Mesenchymal stem cell (in vitro differentiated cells and primary cell): ENCODE results near the gene GNG12.

Source experiments
- DNase-seq: peaks from one replicate; pipeline ENCODE4 v3.0.0-alpha.2; 2013
- H2AFZ ChIP-seq: one replicate; pipeline ENCODE4 v1.6.1; 2013; ENCODE audit warnings: low read depth, mild to moderate bottlenecking, control low read depth, inconsistent platforms, low read length, moderate library complexity
- H2AK5ac ChIP-seq: 2 replicates; pipeline ENCODE4 v1.6.1; 2013; ENCODE audit warnings: low read length, moderate library complexity, mild to moderate bottlenecking, inconsistent platforms; ENCODE audit not compliant: severe bottlenecking
- H2BK120ac ChIP-seq: one replicate; pipeline ENCODE4 v1.6.1; 2013; ENCODE audit warnings: low read depth, mild to moderate bottlenecking, inconsistent platforms, low read length, moderate library complexity
- H2BK12ac ChIP-seq, 2 experiments: one replicate each; pipeline ENCODE4 v1.6.1; 2013; ENCODE audit warnings: inconsistent platforms in 2 of 2, low read length in 2 of 2, mild to moderate bottlenecking in 2 of 2, moderate library complexity in 2 of 2, control low read depth in 1 of 2
- H2BK15ac ChIP-seq: one replicate; pipeline ENCODE4 v1.6.1; 2013; ENCODE audit warnings: mild to moderate bottlenecking, low read depth, inconsistent platforms; ENCODE audit not compliant: poor library complexity, severe bottlenecking
- H2BK5ac ChIP-seq: 2 replicates; pipeline ENCODE4 v1.6.1; 2013; ENCODE audit warnings: low read depth, mild to moderate bottlenecking, low read length, control low read depth, inconsistent platforms; ENCODE audit not compliant: poor library complexity, severe bottlenecking
- H3K14ac ChIP-seq, 2 experiments: one replicate each; pipeline ENCODE4 v1.6.1; 2013; ENCODE audit warnings: inconsistent platforms in 2 of 2, low read length in 2 of 2, control low read depth in 1 of 2, mild to moderate bottlenecking in 1 of 2, moderate library complexity in 1 of 2
- H3K18ac ChIP-seq, 2 experiments: one replicate each; pipeline ENCODE4 v1.6.1; 2013; ENCODE audit warnings: inconsistent platforms in 2 of 2, low read length in 2 of 2, control low read depth in 1 of 2, low read depth in 1 of 2, mild to moderate bottlenecking in 1 of 2
- H3K23ac ChIP-seq, 2 experiments: one replicate each; pipeline ENCODE4 v1.6.1; 2013; ENCODE audit warnings: inconsistent platforms in 2 of 2, low read length in 2 of 2, mild to moderate bottlenecking in 2 of 2, moderate library complexity in 2 of 2, control low read depth in 1 of 2
- H3K27ac ChIP-seq: 2 replicates; pipeline ENCODE4 v1.5.1; 2013; ENCODE audit warnings: mild to moderate bottlenecking, moderate library complexity, low read length, control low read depth, inconsistent platforms; ENCODE audit not compliant: poor library complexity, severe bottlenecking
- H3K27me3 ChIP-seq, 2 experiments: 2 replicates each; pipeline versions ENCODE4 v1.6.1 to v1.7.0; 2013; ENCODE audit warnings: low read length in 2 of 2, mild to moderate bottlenecking in 2 of 2, moderate library complexity in 2 of 2, control low read depth in 1 of 2, inconsistent platforms in 1 of 2; ENCODE audit not compliant: control insufficient read depth in 1 of 2, insufficient read depth in 1 of 2
- H3K36me3 ChIP-seq, 2 experiments: 2 replicates each; pipeline versions ENCODE4 v1.6.1 to v1.7.0; 2013; ENCODE audit warnings: low read length in 2 of 2, control low read depth in 1 of 2, inconsistent platforms in 1 of 2, low read depth in 1 of 2, mild to moderate bottlenecking in 1 of 2; ENCODE audit not compliant: insufficient read depth in 2 of 2, control insufficient read depth in 1 of 2
- H3K4ac ChIP-seq, 2 experiments: one replicate each; pipeline ENCODE4 v1.6.1; 2013; ENCODE audit warnings: inconsistent platforms in 2 of 2, low read length in 2 of 2, mild to moderate bottlenecking in 2 of 2, moderate library complexity in 2 of 2, control low read depth in 1 of 2, low read depth in 1 of 2
- H3K4me1 ChIP-seq: 2 replicates; pipeline ENCODE4 v1.6.1; 2013; ENCODE audit warnings: low read depth, low read length, control low read depth; ENCODE audit not compliant: control insufficient read depth, insufficient read depth
- H3K4me2 ChIP-seq: 2 replicates; pipeline ENCODE4 v1.6.1; 2013; ENCODE audit warnings: low read length, mild to moderate bottlenecking, inconsistent platforms; ENCODE audit not compliant: poor library complexity, severe bottlenecking
- H3K4me3 ChIP-seq, 2 experiments: 2 replicates each; pipeline versions ENCODE4 v1.5.1 to v1.7.0; 2013; ENCODE audit warnings: low read length in 2 of 2, mild to moderate bottlenecking in 2 of 2, control low read depth in 1 of 2, low read depth in 1 of 2; ENCODE audit not compliant: insufficient read depth in 1 of 2
- H3K79me1 ChIP-seq: replicated peaks from 2 replicates; pipeline ENCODE4 v1.6.1; 2013; ENCODE audit warnings: mild to moderate bottlenecking, control low read depth, low read length, inconsistent platforms; ENCODE audit not compliant: poor library complexity, severe bottlenecking
- H3K9ac ChIP-seq: 2 replicates; pipeline ENCODE4 v1.7.0; 2013; ENCODE audit warnings: mild to moderate bottlenecking, low read length, moderate library complexity
- H3K9me3 ChIP-seq: 2 replicates; pipeline ENCODE4 v1.7.0; 2013; ENCODE audit warnings: mild to moderate bottlenecking, low read length; ENCODE audit not compliant: control insufficient read depth
- H4K8ac ChIP-seq: one replicate; pipeline ENCODE4 v1.6.1; 2013; ENCODE audit warnings: inconsistent platforms, mild to moderate bottlenecking, low read length, moderate library complexity
- H4K91ac ChIP-seq: one replicate; pipeline ENCODE4 v1.6.1; 2013; ENCODE audit warnings: mild to moderate bottlenecking, low read length, inconsistent platforms
- WGBS: methylation state at CpG from one replicate; pipeline ENCODE4 v1.1.7; 2013; ENCODE audit warnings: mixed read lengths; 5-methylcytosine and 5-hydroxymethylcytosine counted together

GNG12 gene

DNA sequence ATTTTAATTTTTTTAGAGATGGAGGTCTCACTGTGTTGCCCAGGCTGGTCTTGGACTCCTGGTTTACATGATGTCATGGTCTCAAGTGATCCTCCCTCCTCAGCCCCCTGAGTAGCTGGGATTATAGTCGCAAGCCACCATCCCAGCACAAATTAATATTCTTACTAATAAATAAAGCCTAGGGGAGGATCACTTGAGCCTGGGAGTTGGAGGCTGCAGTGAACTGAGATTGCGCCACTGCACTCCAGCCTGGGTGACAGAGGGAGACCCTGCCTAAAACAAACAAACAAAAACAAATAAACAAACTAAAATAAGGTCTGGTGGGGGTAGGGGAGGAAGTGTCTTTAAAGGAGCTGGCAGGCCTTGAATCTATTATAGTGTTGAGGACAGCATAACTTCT lies 157.0 kb downstream of the GNG12 start:
- H2AK5ac ChIP-seq: no peak overlapping the region
- no peaks in the 10 kb centered on the region for H3K27me3 ChIP-seq
- H3K4me2 ChIP-seq: no peak overlapping the region
- no peak overlapping the region for H3K9ac ChIP-seq
- H4K8ac ChIP-seq: no peak overlapping the region
- no peak overlapping the region for H2BK120ac ChIP-seq
- H2BK12ac ChIP-seq: no peak overlapping the region
- H3K4ac ChIP-seq: no peak overlapping the region
- no peak overlapping the region for H3K27ac ChIP-seq
- DNase-seq: no peak
- H2BK15ac ChIP-seq: no peak overlapping the region
- no peak overlapping the region for H4K91ac ChIP-seq
- no peak overlapping the region for H2BK5ac ChIP-seq
- H3K14ac ChIP-seq: no peak overlapping the region
- no peak overlapping the region for H3K4me3 ChIP-seq
- H2AFZ ChIP-seq: no peak overlapping the region
- no peak overlapping the region for H3K18ac ChIP-seq
- WGBS: no CpG with 5 or more reads among the region's 2 CpGs
- H3K23ac ChIP-seq: no peak overlapping the region
- no peaks in the 10 kb centered on the region for H3K79me1 ChIP-seq
- peaks cover 2% of the 10 kb centered on the region for H3K4me1 ChIP-seq
- no peaks in the 10 kb centered on the region for H3K36me3 ChIP-seq
- no peaks in the 10 kb centered on the region for H3K9me3 ChIP-seq

DNA sequence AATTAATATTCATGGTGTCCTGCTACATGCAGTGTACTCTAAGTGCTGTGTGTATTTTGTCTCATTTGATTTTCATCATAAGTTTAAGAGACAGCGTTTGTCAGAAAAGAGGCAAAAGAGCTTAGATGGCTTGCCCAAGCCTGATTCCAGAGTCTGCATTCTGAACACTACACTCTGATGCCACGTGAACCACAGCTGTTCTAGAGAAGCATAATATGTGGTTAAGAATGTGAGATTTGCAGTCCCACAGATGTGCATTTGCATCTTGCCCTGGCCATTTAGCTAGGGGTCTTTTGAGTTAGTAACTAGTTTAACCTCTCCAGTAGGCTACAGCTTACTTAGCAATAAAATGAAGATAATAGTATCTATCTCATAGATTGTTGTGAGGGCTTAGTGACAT lies 157.5 kb downstream of the GNG12 start:
- no peak overlapping the region for H3K27ac ChIP-seq
- H3K27me3 ChIP-seq: no peaks in the 10 kb centered on the region
- no peak overlapping the region for H4K91ac ChIP-seq
- H3K79me1 ChIP-seq: no peaks in the 10 kb centered on the region
- no peak overlapping the region for H3K4me2 ChIP-seq
- H3K4me3 ChIP-seq: no peak overlapping the region
- H3K9me3 ChIP-seq: no peaks in the 10 kb centered on the region
- no peak overlapping the region for H3K9ac ChIP-seq
- no peak overlapping the region for H2AK5ac ChIP-seq
- H3K4ac ChIP-seq: no peak overlapping the region
- WGBS: 88% methylated on average over 2 of the region's 2 CpGs
- no peak overlapping the region for H3K23ac ChIP-seq
- DNase-seq: no peak
- H2AFZ ChIP-seq: no peak overlapping the region
- peaks cover 2% of the 10 kb centered on the region for H3K4me1 ChIP-seq
- H3K36me3 ChIP-seq: no peaks in the 10 kb centered on the region
- no peak overlapping the region for H2BK120ac ChIP-seq
- H3K14ac ChIP-seq: no peak overlapping the region
- H2BK5ac ChIP-seq: no peak overlapping the region
- no peak overlapping the region for H4K8ac ChIP-seq
- no peak overlapping the region for H2BK15ac ChIP-seq
- H3K18ac ChIP-seq: no peak overlapping the region
- H2BK12ac ChIP-seq: no peak overlapping the region

GRCh38 chr1:67674260-67675011 lies 158.8 kb downstream of the GNG12 start:
- no peak overlapping the region for H3K4me2 ChIP-seq
- H3K4me3 ChIP-seq: no peak overlapping the region
- H4K8ac ChIP-seq: no peak overlapping the region
- H3K9ac ChIP-seq: peak overlapping the region; percentile 66
- H3K18ac ChIP-seq: peak overlapping the region in 1 of 2 experiments; percentile 34
- H3K4ac ChIP-seq: no peak overlapping the region
- DNase-seq: no peak
- peaks cover 2% of the 10 kb centered on the region for H3K4me1 ChIP-seq
- H2AK5ac ChIP-seq: no peak overlapping the region
- no peaks in the 10 kb centered on the region for H3K27me3 ChIP-seq
- no peak overlapping the region for H2BK15ac ChIP-seq
- H2BK120ac ChIP-seq: no peak overlapping the region
- H2AFZ ChIP-seq: no peak overlapping the region
- no peak overlapping the region for H3K14ac ChIP-seq
- no peak overlapping the region for H3K27ac ChIP-seq
- H3K36me3 ChIP-seq: no peaks in the 10 kb centered on the region
- H3K79me1 ChIP-seq: no peaks in the 10 kb centered on the region
- no peak overlapping the region for H4K91ac ChIP-seq
- 34% methylated on average over 4 of the region's 4 CpGs for WGBS
- no peaks in the 10 kb centered on the region for H3K9me3 ChIP-seq
- H2BK5ac ChIP-seq: no peak overlapping the region
- H2BK12ac ChIP-seq: no peak overlapping the region
- no peak overlapping the region for H3K23ac ChIP-seq

- H3K4me1 ChIP-seq: peaks cover 2% of the 10 kb centered on the region
- H3K9me3 ChIP-seq: no peaks in the 10 kb centered on the region
- no peak for DNase-seq
- no peak overlapping the region for H2BK15ac ChIP-seq
- no peak overlapping the region for H4K8ac ChIP-seq
- no peak overlapping the region for H3K4ac ChIP-seq
- H4K91ac ChIP-seq: no peak overlapping the region
- H3K18ac ChIP-seq: no peak overlapping the region
- no peak overlapping the region for H3K23ac ChIP-seq
- H3K79me1 ChIP-seq: no peaks in the 10 kb centered on the region
- H3K36me3 ChIP-seq: no peaks in the 10 kb centered on the region
- no peak overlapping the region for H3K4me2 ChIP-seq
- WGBS: no CpG with 5 or more reads among the region's 1 CpG
- no peak overlapping the region for H2BK12ac ChIP-seq
- H2BK5ac ChIP-seq: no peak overlapping the region
- H3K27me3 ChIP-seq: no peaks in the 10 kb centered on the region
- no peak overlapping the region for H2AFZ ChIP-seq
- H3K27ac ChIP-seq: no peak overlapping the region
- H3K4me3 ChIP-seq: no peak overlapping the region
- no peak overlapping the region for H2AK5ac ChIP-seq
- no peak overlapping the region for H2BK120ac ChIP-seq
- H3K14ac ChIP-seq: no peak overlapping the region
- no peak overlapping the region for H3K9ac ChIP-seq
Observed at GRCh38 chr1:67673468-67674201, 159.6 kb downstream of the GNG12 start.
